Peyer's patch (tissue), 4 donors: ENCODE measurements around the gene ZNF467. TPM values are rescaled to one million over a fixed set of nuclear protein-coding genes. Genes with fewer than 3 reads are reported as not detected.

Experiments
- DNase-seq, 3 donors: peaks; one replicate each; pipeline ENCODE4 v3.0.0-alpha.2; 2017 to 2019
- H3K27ac ChIP-seq, 4 donors: fragments of 200-600 bp; sonication (generic); one replicate each; pipeline ENCODE4 v1.5.1; 2016 to 2019
- H3K27me3 ChIP-seq, 2 donors: fragments of 200-600 bp; sonication (generic); one replicate each; pipeline ENCODE4 v1.5.1; 2019
- H3K36me3 ChIP-seq, 3 donors: fragments of 200-600 bp; sonication (generic); one replicate each; pipeline ENCODE4 v1.5.1; 2016 to 2019
- H3K4me1 ChIP-seq, 4 donors: fragments of 200-600 bp; sonication (generic); one replicate each; pipeline ENCODE4 v1.5.1; 2016 to 2019
- H3K4me3 ChIP-seq, 4 donors: fragments of 200-600 bp; sonication (generic); 1 replicate in 3 of 4; 2 replicates in 1 of 4; pipeline ENCODE4 v1.5.1; 2016 to 2019; ENCODE audit warnings: mild to moderate bottlenecking in 1 of 4
- H3K9me3 ChIP-seq, 4 donors: fragments of 200-600 bp; sonication (generic); one replicate each; pipeline ENCODE4 v1.5.1; 2016 to 2019; ENCODE audit warnings: mild to moderate bottlenecking in 1 of 4
- POLR2A ChIP-seq, 2 donors: fragments of 450-650 bp; IDR thresholded peaks; one replicate each; pipeline ENCODE4 v1.5.1; 2017; ENCODE audit warnings: antibody characterized with exemption in 2 of 2, mild to moderate bottlenecking in 2 of 2, moderate library complexity in 2 of 2
- total RNA-seq, 4 donors: library from RNA; depleted of rRNA; stranded (reverse); fragments of >200 nt; gene quantifications; one replicate each; pipeline ENCODE4 v1.1.0, GENCODE V29; 2016
- TF ChIP-seq, protein P1 (sequence below), 6 experiments: fragments of 450-650 bp in 4 of 6; fragments of 200-600 bp in 2 of 6; sonication (generic) in 1 of 6; IDR thresholded peaks; one replicate each; pipeline ENCODE4 v1.5.1; 2017 to 2019; ENCODE audit warnings: antibody characterized with exemption in 6 of 6, mild to moderate bottlenecking in 3 of 6, moderate library complexity in 1 of 6

ZNF467 gene
- total RNA-seq, 4 donors from 2014 or later = 0.35 to 4.7 (median 3.1) TPM

DNA sequence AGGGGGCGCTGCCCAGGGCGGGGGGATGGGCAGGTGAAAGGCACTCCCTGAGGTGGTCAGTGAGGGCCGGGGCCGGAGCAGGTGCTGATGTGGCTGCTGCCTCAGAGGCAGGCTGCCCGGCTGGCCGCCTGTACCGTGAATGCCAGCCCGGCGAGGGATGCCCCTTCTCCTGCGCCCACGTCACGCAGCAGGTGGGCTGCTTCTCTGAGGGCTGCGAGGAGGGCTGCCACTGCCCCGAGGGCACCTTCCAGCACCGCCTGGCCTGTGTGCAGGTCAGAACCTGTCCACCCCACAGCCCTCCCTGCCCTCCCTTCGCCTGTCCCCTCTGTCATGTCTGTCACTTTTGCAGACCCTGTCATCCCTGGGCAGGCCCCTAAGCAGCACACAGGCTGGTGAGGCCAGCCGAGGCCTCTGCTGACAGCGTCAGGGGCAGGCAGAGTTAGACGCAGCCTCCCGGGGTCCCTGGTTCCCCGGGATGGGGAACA lies 42.9 kb upstream of the ZNF467 start:
- Histone ChIP-seq H3K9me3 (no peaks in the 10 kb centered on the region), H3K4me1 (peaks cover 0 to 6% (median 0%) of the 10 kb centered on the region in 4 donors), H3K27ac (no peak overlapping the region), H3K36me3 (no peaks in the 10 kb centered on the region), H3K4me3 (no peak overlapping the region), H3K27me3 (no peaks in the 10 kb centered on the region)
- TF ChIP-seq, protein P1, sequence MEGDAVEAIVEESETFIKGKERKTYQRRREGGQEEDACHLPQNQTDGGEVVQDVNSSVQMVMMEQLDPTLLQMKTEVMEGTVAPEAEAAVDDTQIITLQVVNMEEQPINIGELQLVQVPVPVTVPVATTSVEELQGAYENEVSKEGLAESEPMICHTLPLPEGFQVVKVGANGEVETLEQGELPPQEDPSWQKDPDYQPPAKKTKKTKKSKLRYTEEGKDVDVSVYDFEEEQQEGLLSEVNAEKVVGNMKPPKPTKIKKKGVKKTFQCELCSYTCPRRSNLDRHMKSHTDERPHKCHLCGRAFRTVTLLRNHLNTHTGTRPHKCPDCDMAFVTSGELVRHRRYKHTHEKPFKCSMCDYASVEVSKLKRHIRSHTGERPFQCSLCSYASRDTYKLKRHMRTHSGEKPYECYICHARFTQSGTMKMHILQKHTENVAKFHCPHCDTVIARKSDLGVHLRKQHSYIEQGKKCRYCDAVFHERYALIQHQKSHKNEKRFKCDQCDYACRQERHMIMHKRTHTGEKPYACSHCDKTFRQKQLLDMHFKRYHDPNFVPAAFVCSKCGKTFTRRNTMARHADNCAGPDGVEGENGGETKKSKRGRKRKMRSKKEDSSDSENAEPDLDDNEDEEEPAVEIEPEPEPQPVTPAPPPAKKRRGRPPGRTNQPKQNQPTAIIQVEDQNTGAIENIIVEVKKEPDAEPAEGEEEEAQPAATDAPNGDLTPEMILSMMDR (IDR thresholded peaks at IDR 0.05) = no peak
- no peak for TF ChIP-seq POLR2A (IDR thresholded peaks at IDR 0.05)
- DNase-seq = no peak

DNA sequence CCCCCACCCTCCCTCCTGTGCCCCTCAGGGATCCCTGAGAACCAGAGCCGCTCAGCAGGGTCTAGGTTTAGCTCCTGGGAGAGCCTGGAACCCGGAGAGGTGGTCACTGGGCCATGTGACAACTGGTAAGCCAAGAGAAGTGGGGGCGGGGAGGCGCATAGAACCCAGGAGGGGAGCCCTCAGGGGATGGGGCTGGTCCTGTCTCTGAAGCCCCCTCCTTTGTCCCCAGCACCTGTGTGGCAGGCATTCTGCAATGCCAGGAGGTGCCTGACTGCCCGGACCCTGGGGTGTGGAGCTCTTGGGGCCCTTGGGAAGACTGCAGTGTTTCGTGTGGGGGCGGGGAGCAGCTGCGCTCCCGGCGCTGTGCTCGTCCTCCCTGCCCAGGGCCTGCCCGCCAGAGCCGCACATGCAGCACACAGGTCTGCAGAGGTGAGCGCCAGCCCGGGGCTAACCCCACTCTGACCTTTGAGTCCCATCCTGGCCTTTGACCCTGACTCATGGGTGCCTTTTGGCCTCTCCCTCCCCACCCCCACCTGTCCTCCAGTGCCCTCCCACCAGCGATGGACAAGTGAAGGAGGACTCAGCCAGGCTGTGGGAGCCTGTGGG lies 42.4 kb upstream of the ZNF467 start:
- no peak for TF ChIP-seq POLR2A (IDR thresholded peaks at IDR 0.05)
- TF ChIP-seq, protein P1 (IDR thresholded peaks at IDR 0.05) = no peak
- Histone ChIP-seq H3K4me3 (no peak overlapping the region), H3K27ac (no peak overlapping the region), H3K36me3 (no peaks in the 10 kb centered on the region), H3K27me3 (no peaks in the 10 kb centered on the region), H3K4me1 (peaks cover 0 to under 1% (median 0%) of the 10 kb centered on the region in 4 donors), H3K9me3 (no peaks in the 10 kb centered on the region)
- no peak for DNase-seq

DNA sequence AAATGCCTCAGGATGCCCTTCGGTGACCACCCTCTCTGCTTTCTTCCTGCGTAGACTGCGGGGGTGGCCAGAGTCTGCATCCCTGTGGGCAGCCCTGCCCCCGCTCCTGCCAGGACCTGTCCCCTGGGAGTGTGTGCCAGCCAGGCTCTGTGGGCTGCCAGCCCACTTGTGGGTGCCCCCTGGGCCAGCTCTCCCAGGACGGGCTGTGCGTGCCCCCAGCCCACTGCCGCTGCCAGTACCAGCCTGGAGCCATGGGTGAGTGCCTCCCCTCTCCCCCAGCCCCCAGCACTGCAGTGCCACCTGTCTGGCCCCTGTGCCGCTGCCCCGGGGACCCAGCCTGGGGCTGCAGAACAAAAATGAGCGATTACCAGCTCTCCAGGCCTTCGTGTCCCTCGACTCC lies 41.7 kb upstream of the ZNF467 start:
- Histone ChIP-seq H3K36me3 (no peaks in the 10 kb centered on the region), H3K4me3 (no peak overlapping the region), H3K4me1 (no peaks in the 10 kb centered on the region), H3K27ac (no peak overlapping the region), H3K9me3 (no peaks in the 10 kb centered on the region), H3K27me3 (no peaks in the 10 kb centered on the region)
- TF ChIP-seq, protein P1 (IDR thresholded peaks at IDR 0.05) = no peak
- no peak for TF ChIP-seq POLR2A (IDR thresholded peaks at IDR 0.05)
- DNase-seq = no peak

DNA sequence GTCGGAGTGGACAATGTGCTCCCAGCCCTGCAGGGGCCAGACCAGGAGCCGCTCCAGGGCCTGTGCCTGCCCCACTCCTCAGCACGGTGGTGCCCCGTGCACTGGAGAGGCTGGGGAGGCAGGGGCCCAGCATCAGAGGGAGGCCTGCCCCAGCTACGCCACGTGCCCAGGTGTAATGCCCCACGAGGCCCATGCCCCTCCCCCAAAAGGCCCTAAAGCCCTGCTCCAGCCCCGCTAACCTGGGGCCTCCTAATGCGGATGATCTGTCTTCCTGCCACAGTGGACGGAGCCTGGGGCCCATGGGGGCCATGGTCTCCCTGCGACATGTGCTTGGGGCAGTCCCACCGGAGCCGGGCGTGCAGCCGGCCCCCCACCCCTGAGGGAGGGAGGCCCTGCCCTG lies 41.1 kb upstream of the ZNF467 start:
- Histone ChIP-seq H3K4me3 (no peak overlapping the region), H3K36me3 (no peaks in the 10 kb centered on the region), H3K4me1 (no peaks in the 10 kb centered on the region), H3K27ac (no peak overlapping the region), H3K9me3 (no peaks in the 10 kb centered on the region), H3K27me3 (no peaks in the 10 kb centered on the region)
- no peak for TF ChIP-seq POLR2A (IDR thresholded peaks at IDR 0.05)
- TF ChIP-seq, protein P1 (IDR thresholded peaks at IDR 0.05) = no peak
- DNase-seq = no peak

DNA sequence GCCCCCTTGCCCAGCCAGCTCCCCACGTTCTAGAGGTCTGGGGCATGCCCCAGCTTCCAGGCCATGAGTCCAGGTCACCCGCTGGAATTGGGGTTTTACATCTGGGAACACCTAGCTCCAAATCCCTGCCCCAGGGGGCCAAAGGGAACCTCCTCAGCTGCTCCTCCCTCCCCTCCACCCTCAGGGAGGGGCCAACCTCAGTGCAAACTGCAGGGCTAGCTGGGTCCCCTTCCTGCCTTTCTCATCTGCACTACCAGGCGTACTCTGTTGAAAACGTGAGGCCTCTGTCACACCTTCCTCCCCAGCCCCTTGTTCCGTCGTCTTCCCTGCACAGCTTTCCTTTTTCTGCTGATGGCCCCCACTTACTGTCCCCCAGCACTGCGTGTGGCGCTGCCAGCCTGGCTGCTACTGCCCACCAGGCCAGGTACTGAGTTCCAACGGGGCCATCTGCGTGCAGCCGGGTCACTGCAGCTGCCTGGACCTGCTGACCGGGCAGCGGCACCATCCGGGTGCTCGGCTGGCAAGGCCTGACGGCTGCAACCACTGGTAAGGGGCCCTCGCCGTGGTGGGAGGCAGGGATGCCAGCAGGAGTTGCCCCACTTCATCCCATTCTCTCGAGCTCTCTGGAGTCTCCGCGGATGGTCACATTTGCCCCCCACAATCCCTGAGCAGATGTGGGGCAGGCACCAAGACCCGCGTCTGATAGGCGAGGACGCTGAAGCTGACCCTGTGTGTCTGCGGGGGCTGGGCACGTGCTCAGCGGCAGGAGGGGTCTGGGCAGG lies 40.1 kb upstream of the ZNF467 start:
- no peak for DNase-seq
- H3K27ac ChIP-seq = no peak overlapping the region
- TF ChIP-seq, protein P1 (IDR thresholded peaks at IDR 0.05) = no peak
- TF ChIP-seq POLR2A (IDR thresholded peaks at IDR 0.05) = no peak
- no peaks in the 10 kb centered on the region for H3K4me1 ChIP-seq
- H3K36me3 ChIP-seq = no peaks in the 10 kb centered on the region
- no peak overlapping the region for H3K4me3 ChIP-seq
- no peaks in the 10 kb centered on the region for H3K27me3 ChIP-seq
- no peaks in the 10 kb centered on the region for H3K9me3 ChIP-seq
